K562 (cell line): ENCODE results near the gene TSPAN32. TPM values are rescaled to one million over a fixed set of nuclear protein-coding genes. Genes with fewer than 3 reads are reported as not detected.

Source experiments
- FOSL1 ChIP-seq: fragments of 200-800 bp; sonication (Bioruptor generic); conservative IDR thresholded peaks from 2 replicates; pipeline ENCODE4 v1.6.1; 2016; ENCODE audit warnings: missing genetic modification characterization, missing compliant biosample characterization
- FOXM1 ChIP-seq, 2 experiments: fragments of 450-650 bp in 1 of 2; sonication (generic) in 1 of 2; formaldehyde crosslinking in 1 of 2; IDR thresholded peaks; 2 replicates each; pipeline versions ENCODE4 v1.6.1 to v1.9.0; 2017 to 2022; ENCODE audit warnings: low read depth in 2 of 2, mild to moderate bottlenecking in 2 of 2, missing genetic modification reagents in 1 of 2, moderate library complexity in 1 of 2
- FOXP1 ChIP-seq: sonication (generic); formaldehyde crosslinking; IDR thresholded peaks from 2 replicates; pipeline ENCODE4 v1.8.0; 2022; ENCODE audit warnings: mild to moderate bottlenecking, missing genetic modification reagents
- GATAD2A ChIP-seq: fragments of 450-650 bp; IDR thresholded peaks from 2 replicates; pipeline ENCODE4 v1.6.1; 2017
- HBP1 ChIP-seq: fragments of 450-650 bp; formaldehyde crosslinking; IDR thresholded peaks from 2 replicates; pipeline ENCODE4 v1.4.0; 2022; ENCODE audit warnings: missing genetic modification characterization
- HNRNPLL ChIP-seq: fragments of 200-400 bp; formaldehyde crosslinking; IDR thresholded peaks from 2 replicates; pipeline ENCODE4 v1.6.1; 2017; ENCODE audit warnings: low read length, low read depth, mild to moderate bottlenecking; ENCODE audit not compliant: poor library complexity, severe bottlenecking
- IRF9 ChIP-seq: fragments of 450-650 bp; IDR thresholded peaks from 2 replicates; pipeline ENCODE4 v1.6.1; 2016; ENCODE audit warnings: missing biosample characterization, missing genetic modification characterization
- KAT8 ChIP-seq: fragments of 450-650 bp; IDR thresholded peaks from 2 replicates; pipeline ENCODE4 v1.6.1; 2016; ENCODE audit warnings: low read depth, mild to moderate bottlenecking
- MBD2 ChIP-seq: sonication (generic); IDR thresholded peaks from 2 replicates; pipeline ENCODE4 v1.6.1; 2016; ENCODE audit warnings: low read depth, borderline replicate concordance
- NFRKB ChIP-seq: fragments of 450-650 bp; IDR thresholded peaks from 2 replicates; pipeline ENCODE4 v1.6.1; 2016; ENCODE audit warnings: low read depth
- PHB ChIP-seq: fragments of 250-450 bp; sonication (Bioruptor Pico); IDR thresholded peaks from 2 replicates; pipeline ENCODE4 v1.5.0; 2021
- POLR2AphosphoS5 ChIP-seq: IDR thresholded peaks from 2 replicates; pipeline ENCODE4 v1.6.1; 2011; ENCODE audit warnings: mild to moderate bottlenecking, low read depth, low read length, moderate library complexity; ENCODE audit not compliant: control insufficient read depth, insufficient read depth
- PRPF4 ChIP-seq: fragments of 200-400 bp; formaldehyde crosslinking; IDR thresholded peaks from one replicate; pipeline ENCODE4 v1.6.1; 2017; ENCODE audit warnings: low read length, low read depth, mild to moderate bottlenecking; ENCODE audit not compliant: insufficient read depth, poor library complexity, severe bottlenecking
- TRIM25 ChIP-seq: fragments of 450-650 bp; IDR thresholded peaks from 2 replicates; pipeline ENCODE4 v1.7.0; 2016; ENCODE audit warnings: borderline replicate concordance
- USF2 ChIP-seq: sonication (generic); formaldehyde crosslinking; IDR thresholded peaks from 2 replicates; pipeline ENCODE4 v1.5.0; 2020; ENCODE audit warnings: missing genetic modification reagents
- ZNF140 ChIP-seq: fragments of 250-450 bp; sonication (Bioruptor Pico); IDR thresholded peaks from 2 replicates; pipeline ENCODE4 v1.8.0; 2021; ENCODE audit warnings: moderate library complexity, mild to moderate bottlenecking, inconsistent platforms
- ZNF518B ChIP-seq: fragments of 250-450 bp; sonication (Bioruptor Pico); IDR thresholded peaks from 2 replicates; pipeline ENCODE4 v1.5.0; 2021; ENCODE audit warnings: mild to moderate bottlenecking, moderate library complexity
- ZNF586 ChIP-seq: fragments of 450-650 bp; formaldehyde crosslinking; conservative IDR thresholded peaks from 2 replicates; pipeline ENCODE4 v1.4.0; 2020; ENCODE audit warnings: mild to moderate bottlenecking, moderate library complexity
- polyA plus RNA-seq, 8 experiments: library from polyadenylated mRNA; depleted of rRNA in 4 of 8; stranded (reverse) in 5 of 8; unstranded in 3 of 8; fragments of >200 nt; fragmentation: Nextera tagmentation in 2 of 8; fragmentation: Illumina TruSeq in 1 of 8; extraction: Ambion mirVana in 2 of 8; extraction: Trizol in 1 of 8; gene quantifications; 2 replicates each; pipeline versions ENCODE4 v1.2.1 to v1.2.3, GENCODE V29; 2011 to 2014; ENCODE audit warnings: inconsistent platforms in 1 of 8, missing spikeins in 1 of 8
- total RNA-seq, 7 experiments: library from RNA; depleted of rRNA in 6 of 7; stranded (reverse); fragments of >200 nt in 6 of 7; fragmentation: Illumina TruSeq in 2 of 7; extraction: Trizol in 2 of 7; gene quantifications; 2 replicates each; pipeline versions ENCODE4 v1.2.1 to v1.2.3, GENCODE V29; 2011 to 2021; ENCODE audit warnings: low replicate concordance in 1 of 7

TSPAN32 gene
- total and polyA plus RNA-seq, 9 of the 15 experiments (the other 6 are each of a cell fraction or from before 2014, with no cell fraction given): 0.21 to 7.3 (median 2.6) TPM

- no peak for TF ChIP-seq TRIM25
- TF ChIP-seq ZNF140: no peak
- TF ChIP-seq FOXM1 (IDR thresholded peaks at IDR 0.05; ENCODE audit: low read depth): peak; percentile 93
- TF ChIP-seq FOXM1 (CRISPR knock-in tag; IDR thresholded peaks at IDR 0.05; ENCODE audit: low read depth): no peak
- no peak for TF ChIP-seq PRPF4
- no peak for TF ChIP-seq KAT8
- TF ChIP-seq MBD2: peak; percentile 83
- TF ChIP-seq HBP1: peak; percentile 53; the same call in 1 of the 2 replicates
- TF ChIP-seq HNRNPLL: no peak
- no peak for TF ChIP-seq PHB (CRISPR knock-in tag)
- no peak for TF ChIP-seq NFRKB
- TF ChIP-seq GATAD2A: 0 out of 2 replicates have a peak, but pooled peaks have one; percentile 46
- TF ChIP-seq ZNF518B (CRISPR knock-in tag): no peak
- no peak for TF ChIP-seq ZNF586
- TF ChIP-seq IRF9 (tag): no peak
- TF ChIP-seq USF2 (CRISPR knock-in tag): no peak
- peak; percentile 97 for TF ChIP-seq POLR2AphosphoS5
- peak; percentile 54; the same call in 1 of the 2 replicates for TF ChIP-seq FOSL1 (tag)
- no peak for TF ChIP-seq FOXP1 (CRISPR knock-in tag)
Measured at GRCh38 chr11:2303627-2304505, 2.1 kb downstream of the TSPAN32 start (continued).
